ENCODE data around the gene ZBTB12.

Gene ZBTB12

GRCh38 chr6:31896493-31896855, 5.4 kb downstream of the ZBTB12 start:
- peak overlapping the region; percentile 98 for H3K4me3 ChIP-seq (ENCODE audit: low read depth, low read length)
- DNase-seq (ENCODE audit: low read depth) = no peak
- TF ChIP-seq CTCF (conservative IDR thresholded peaks at IDR 0.05; ENCODE audit: low read depth, low read length) = no peak

- TF ChIP-seq CTCF (conservative IDR thresholded peaks at IDR 0.05; ENCODE audit: low read depth, low read length) = no peak
- no peak for DNase-seq (ENCODE audit: low read depth)
- H3K4me3 ChIP-seq (ENCODE audit: low read depth, low read length) = no peak overlapping the region
These were observed 9.1 kb downstream of the ZBTB12 start for GRCh38 chr6:31892821-31893220.

- no peak for TF ChIP-seq CTCF (conservative IDR thresholded peaks at IDR 0.05; ENCODE audit: low read depth, low read length)
- no peak overlapping the region for H3K4me3 ChIP-seq (ENCODE audit: low read depth, low read length)
- no peak for DNase-seq (ENCODE audit: low read depth)
These were observed 12.4 kb downstream of the ZBTB12 start for GRCh38 chr6:31889331-31889972.

- H3K4me3 ChIP-seq (ENCODE audit: low read depth, low read length) = no peak overlapping the region
- TF ChIP-seq CTCF (conservative IDR thresholded peaks at IDR 0.05; ENCODE audit: low read depth, low read length) = peak; percentile 81
These were observed 13.3 kb downstream of the ZBTB12 start for GRCh38 chr6:31888276-31889258.

GRCh38 chr6:31887173-31888007, 14.5 kb downstream of the ZBTB12 start:
- H3K4me3 ChIP-seq (ENCODE audit: low read depth, low read length) = no peak overlapping the region
- TF ChIP-seq CTCF (conservative IDR thresholded peaks at IDR 0.05; ENCODE audit: low read depth, low read length) = no peak
- DNase-seq (ENCODE audit: low read depth) = no peak

More at GRCh38 chr6:31888276-31889258, 13.3 kb downstream of the ZBTB12 start:
- DNase-seq (ENCODE audit: low read depth) = no peak

GRCh38 chr6:31886541-31886991, 15.3 kb downstream of the ZBTB12 start:
- no peak overlapping the region for H3K4me3 ChIP-seq (ENCODE audit: low read depth, low read length)
- no peak for TF ChIP-seq CTCF (conservative IDR thresholded peaks at IDR 0.05; ENCODE audit: low read depth, low read length)
- no peak for DNase-seq (ENCODE audit: low read depth)
